ENCODE results near the gene TMEM250.
"Not testable (repeated sequence)": the region's sequence is repeated elsewhere in the genome, so short reads cannot be mapped to it uniquely, and the experiment has no call there.

Gene TMEM250

GRCh38 chr9:136110082-136111061 lies 8.3 kb downstream of the TMEM250 start:
- no peak for DNase-seq

DNA sequence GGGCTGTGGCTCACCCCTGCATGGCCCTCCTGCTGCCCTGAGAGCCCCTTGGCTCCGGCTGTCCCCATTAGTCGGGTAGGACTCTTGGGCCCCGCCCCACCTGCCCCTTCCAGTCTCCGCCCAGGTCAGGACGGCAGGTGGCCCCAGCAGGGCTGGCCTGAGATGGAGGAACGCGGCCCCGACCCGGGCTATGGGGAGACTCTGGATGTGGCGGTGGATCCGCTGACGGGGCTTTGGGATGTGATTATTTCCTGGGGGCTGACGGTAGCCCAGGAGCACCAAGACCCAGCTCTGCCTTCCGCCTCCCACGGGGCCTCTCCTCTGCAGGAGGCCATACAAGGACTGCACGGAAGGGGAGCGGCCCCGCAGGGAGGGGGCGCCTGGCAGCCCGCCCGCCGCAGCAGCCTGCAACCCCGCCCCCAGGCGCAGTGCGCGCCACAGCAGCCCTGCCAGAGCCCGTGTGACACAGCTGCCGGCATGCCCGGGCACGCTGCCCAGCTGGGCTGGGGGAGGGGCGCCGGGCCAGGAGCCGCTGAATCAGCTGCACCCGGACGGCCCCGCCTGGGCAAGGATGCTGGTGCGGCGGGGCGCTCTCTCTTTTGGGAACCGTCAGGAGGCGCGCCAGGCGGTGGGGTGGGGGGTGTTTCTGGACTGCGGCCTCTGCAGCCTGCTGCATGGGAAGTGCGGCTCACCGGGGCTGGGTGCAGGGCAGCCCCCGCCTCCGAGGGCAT lies 9.2 kb downstream of the TMEM250 start:
- DNase-seq = peak; percentile 95

- DNase-seq = no peak
These were observed 9.9 kb downstream of the TMEM250 start for GRCh38 chr9:136108648-136109266.

DNA sequence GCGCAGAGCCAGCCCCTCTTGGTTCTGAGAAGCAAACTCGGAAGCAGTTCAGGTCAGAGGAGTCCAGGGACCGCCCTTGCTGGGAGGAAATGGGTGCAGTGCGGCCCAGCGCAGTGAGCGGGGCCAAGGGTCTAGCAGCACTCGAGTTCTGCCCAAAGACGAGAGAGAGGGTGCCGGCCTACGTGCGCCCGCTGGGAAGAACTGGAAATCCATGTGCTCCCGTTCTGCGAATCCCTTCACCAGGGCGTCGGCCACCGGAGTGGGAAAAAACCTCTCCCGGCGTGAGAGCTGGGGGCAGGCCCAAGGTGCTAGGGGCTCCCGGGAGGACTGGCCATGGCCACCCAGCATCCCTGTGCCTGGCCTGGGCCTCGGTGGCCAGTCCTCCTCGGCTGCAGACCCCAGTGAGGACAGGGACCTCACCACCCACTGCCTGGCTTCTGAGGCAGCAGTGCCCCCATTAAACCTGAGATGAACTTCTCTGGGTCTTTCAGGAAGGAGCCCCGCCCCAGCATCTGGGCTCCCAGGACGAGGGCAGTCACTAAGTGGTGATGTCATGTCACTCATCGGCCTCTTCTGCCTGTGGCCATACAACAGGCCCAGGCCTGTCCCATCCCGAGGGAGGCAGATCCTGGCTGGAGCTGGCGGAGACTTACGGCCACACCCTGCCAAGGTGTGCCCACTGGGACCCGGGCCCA lies 10.6 kb downstream of the TMEM250 start:
- peak; percentile 45 for DNase-seq

DNA sequence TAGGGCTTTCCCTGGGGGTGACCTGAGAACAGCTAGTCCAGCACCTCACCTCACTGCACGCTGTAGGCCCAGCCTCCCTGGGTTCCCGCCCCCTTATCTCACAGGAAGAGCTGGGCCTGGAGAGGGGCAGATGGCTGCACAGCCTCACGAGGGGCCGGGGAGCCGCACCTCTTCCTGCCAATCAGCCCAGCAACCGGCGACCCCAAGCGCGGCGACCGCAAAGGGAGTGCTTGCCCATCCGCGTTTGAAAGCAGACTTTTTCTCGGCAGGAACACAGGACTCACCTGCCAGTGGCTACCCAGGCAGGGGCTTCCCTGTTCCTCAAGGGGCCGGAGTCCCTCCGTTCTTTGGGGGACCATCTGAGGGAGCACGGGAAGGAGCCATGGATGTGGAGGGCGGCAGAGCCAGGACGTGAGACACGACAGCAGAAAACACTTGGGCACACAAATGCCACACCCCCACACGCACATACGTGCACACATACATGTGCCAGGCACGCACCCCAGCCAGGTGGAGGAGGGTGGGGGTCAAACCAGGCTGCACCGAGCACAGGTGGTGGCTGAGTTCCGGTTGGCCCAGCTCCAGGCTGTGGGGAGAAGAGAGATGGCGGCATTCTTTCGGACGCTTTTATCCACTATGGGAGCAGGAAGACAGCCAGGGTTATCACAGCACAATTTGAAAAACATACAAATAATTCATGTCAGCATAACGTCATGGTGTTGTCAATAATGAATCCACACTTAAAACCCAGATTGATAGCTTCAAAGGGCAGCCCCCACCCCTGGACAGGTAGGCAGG lies 11.3 kb downstream of the TMEM250 start:
- no peak for DNase-seq

DNA sequence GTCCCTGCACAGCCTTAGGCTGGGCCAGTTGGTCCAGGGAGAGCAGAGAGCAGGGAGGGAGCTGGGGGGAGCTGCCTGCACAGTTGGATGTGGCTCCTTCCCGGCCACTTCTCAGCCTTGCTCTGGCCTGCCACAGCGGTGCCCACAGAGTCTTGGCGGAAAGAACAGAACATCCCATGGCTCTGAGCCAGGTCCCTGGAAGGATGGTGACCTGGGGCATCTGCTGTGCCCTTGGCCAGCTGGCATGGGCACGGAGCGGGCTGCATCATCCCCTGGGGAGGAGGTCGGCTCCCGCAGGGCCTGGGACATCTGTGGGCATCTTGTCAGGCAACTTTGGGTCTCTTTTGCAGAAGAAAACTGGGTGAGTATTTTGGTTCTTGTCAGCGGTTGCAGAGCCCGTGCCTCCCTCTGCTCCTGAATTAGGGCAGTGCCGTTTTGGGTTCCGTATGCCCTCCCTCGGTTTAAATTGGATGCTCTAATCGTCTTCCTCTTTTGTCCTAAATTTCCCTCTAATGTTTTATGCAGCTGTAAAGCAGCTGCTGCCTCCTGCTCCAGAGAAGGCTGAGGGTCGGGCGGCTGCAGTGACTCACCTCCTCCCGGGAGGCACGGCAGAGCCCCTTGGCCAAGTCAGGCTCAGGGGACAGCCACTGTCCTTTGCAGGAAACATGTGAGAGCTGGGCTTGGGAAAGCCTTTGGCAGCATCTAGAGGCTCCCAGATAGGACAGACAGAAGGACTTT lies 13.1 kb downstream of the TMEM250 start:
- DNase-seq = no peak

DNA sequence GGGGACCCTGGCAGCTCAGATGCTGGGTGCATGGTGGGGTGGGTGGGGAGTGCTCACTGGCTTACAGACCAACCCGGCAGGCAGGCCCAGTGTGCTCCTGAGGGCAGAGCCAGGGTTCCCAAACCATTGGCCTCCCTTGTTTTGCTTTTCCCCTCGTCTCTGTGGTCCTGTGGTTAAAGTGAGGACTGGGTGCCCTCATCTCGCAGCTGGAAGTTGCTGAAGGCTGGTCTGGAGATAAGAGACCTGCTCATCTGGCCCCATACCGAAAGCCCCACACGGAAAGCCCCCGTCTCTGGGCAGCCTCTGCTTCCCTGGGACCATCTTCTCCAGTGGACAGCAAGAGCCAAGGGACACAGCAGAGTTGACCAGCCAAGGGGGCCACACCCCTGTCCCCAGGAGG lies 13.8 kb downstream of the TMEM250 start:
- no peak for DNase-seq

DNA sequence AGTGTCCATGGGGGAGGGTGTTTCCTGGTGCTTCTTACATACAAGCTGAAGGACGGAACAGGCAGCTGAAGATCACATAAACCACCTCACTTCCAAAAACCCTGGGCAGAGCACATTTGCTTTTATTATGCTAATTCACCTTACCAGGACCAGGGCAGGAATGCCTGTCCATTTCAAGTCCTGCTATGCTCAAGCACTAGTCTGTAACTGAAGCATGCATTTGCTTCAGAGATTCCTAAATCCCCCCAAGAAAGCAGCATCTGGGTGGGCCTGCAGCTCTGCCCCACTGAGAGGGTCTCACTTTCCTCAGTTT lies 14.2 kb downstream of the TMEM250 start:
- DNase-seq = no peak

- peak; percentile 78 for DNase-seq
These were observed 14.8 kb downstream of the TMEM250 start for GRCh38 chr9:136103651-136104487.

DNA sequence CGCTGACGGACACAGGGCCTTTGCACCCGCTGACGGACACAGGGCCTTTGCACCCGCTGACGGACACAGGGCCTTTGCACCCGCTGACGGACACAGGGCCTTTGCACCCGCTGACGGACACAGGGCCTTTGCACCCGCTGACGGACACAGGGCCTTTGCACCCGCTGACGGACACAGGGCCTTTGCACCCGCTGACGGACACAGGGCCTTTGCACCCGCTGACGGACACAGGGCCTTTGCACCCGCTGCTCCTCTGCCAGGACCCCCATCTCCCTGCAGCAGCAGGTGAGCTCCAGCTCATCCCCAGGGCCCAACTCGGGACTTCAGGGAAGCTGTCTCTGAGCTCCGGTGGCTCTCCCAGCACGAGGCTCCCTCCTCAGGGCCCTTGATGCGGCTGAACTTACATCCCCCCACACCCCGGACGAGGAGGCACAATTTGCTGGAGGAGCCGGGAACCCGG lies 17.0 kb downstream of the TMEM250 start:
- not testable (repeated sequence) for DNase-seq

DNA sequence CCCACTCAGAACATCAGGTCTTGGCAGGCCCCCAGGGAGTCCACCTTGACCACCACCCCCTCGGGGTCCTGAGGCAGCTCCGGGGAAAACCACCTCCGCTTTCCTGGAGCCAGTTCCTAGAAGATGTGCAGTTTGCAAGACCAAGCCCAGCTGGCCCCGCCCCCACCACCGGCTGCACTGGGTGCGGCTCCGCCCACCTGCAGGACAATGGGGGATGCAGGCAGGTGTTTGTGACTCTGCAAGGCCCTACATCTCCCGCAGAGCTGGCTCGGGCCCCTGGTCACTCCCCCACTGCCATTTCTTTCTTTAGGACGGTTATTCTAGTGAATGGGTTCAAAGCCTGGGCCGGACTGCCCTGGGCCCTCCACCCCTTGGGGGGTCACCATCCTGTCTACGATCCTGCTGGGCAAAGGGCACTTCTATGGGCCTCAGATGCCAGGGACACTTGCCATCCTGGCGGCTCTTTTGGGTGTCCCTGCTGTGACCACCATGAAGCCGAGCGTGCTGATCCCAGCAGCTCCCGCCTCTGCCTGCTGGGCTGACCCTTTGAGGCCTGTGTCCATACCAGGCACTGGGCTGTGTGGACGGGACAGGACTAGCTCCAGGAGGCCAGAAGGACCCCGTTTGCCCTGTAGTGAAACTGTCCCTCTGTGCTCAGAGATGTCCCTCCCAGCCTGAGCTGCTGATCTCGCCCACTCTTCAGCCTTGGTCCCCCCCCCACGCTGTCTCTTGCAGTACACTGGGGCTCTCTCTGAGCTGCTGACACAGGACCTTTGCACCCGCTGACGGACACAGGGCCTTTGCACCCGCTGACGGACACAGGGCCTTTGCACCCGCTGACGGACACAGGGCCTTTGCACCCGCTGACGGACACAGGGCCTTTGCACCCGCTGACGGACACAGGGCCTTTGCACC lies 17.7 kb downstream of the TMEM250 start:
- peak; percentile 93 for DNase-seq

DNA sequence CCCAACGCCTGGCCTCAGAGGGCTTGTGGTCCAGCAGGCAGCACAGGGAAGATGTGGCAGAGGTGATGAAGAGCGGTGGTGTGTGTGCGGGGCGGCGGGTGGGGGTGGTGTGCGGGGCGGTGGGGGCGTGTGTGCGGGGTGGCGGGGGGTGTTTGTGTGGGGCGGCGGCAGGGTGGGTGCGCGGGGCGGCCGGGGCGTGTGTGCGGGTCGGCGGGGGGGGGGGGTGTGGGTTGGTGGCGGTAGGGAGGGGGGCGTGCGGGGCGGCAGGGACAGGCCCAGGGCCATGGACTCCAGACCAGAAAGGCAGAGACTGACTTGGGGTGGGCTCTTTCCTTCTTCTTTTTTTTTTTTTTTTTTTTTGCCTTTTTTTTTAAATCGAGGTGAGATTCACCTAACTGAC lies 19.1 kb downstream of the TMEM250 start:
- no peak for DNase-seq

- DNase-seq = no peak
These were observed 19.8 kb downstream of the TMEM250 start for GRCh38 chr9:136098844-136099243.

- DNase-seq = no peak
These were observed 20.5 kb downstream of the TMEM250 start for GRCh38 chr9:136098210-136098609.

DNA sequence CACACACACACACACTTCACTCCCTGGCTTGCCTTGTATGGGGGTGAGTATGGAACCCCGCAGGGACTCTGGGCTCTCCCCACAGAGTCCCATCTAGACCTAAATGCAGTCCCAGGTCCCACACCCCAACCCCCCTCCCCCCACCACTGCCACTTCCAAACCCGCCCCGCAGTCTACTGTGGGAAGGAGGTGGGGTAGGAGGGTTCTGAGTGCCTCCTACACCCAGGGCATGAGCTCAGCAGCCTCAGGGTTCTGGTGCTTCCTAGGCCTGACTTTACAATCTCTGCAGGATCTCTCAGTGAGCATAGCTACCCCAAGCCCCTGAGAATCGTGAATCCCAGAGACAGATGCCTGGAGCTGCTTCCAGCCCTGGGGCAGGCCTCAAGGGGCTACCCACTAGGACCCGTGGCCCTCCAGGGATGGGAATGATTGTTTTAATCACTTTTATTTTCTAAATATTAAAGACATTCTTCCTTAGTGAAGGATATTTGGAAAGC lies 22.1 kb downstream of the TMEM250 start:
- no peak for DNase-seq

GRCh38 chr9:136095070-136096058 lies 23.3 kb downstream of the TMEM250 start, which contains the start of gene NACC2:
Gene NACC2 (minus strand): TSS chr9:136095289. CDS start chr9:136050521, 44,768 bp downstream.
- DNase-seq = peak; percentile 27
